T-helper 1 cell treated with Interleukin-12 subunit alpha and Interleukin-12 subunit beta and Interleukin-4 antibody, amounts not matched to agents 30 μg/mL and 1 μg/mL, for 36 hours (primary cell): ENCODE data around the gene MRPL38.

ENCODE experiments used
- H3K27ac Mint-ChIP-seq: one replicate; pipeline ENCODE4 v1.8.0; 2021; ENCODE audit warnings: mild to moderate bottlenecking, mixed read lengths
- H3K27me3 Mint-ChIP-seq: one replicate; pipeline ENCODE4 v1.8.0; 2021; ENCODE audit warnings: low read depth, mixed read lengths
- H3K36me3 Mint-ChIP-seq: one replicate; pipeline ENCODE4 v1.8.0; 2021; ENCODE audit warnings: low read depth, mixed read lengths
- H3K4me1 Mint-ChIP-seq: one replicate; pipeline ENCODE4 v1.8.0; 2021; ENCODE audit warnings: low read depth, mixed read lengths
- H3K4me3 Mint-ChIP-seq: one replicate; pipeline ENCODE4 v1.8.0; 2021; ENCODE audit warnings: mild to moderate bottlenecking, moderate library complexity, mixed read lengths
- H3K9me3 Mint-ChIP-seq: one replicate; pipeline ENCODE4 v1.8.0; 2021; ENCODE audit warnings: mixed read lengths

MRPL38 gene

DNA sequence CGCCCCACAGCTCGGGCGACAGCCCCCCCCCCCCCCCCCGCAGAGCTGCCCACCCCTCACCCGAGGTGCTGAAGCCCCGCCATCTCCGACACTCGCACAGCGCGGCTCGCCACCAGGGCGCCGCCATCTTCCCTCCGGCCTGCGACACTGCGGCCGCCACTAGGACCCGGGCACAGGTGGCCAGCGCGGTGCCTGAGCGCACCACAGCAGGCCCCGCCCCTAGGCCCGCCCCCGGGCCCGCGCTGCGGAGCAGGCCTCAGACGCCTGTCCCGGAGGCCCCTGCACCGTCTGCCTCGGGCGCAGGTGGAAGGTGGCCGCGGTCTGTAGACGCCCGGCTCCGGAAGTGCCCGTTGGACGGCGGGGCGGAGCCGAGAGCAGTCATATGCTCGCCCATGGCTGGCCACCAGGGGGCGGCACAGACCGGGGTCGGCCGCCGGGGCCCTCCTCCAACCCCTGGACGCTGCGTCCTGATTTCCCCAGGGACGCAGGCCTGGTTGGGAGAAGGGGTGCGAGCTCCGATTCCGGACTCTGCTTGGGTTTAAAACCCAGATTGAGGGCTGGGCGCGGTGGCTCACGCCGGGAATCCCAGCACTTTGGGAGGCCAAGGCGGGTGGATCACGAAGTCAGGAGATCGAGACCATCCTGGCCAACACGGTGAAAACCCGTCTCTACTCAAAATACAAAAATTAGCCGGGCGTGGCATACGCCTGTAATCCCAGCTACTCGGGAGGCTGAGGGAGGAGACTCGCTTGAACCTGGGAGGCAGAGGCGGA, at the start of gene MRPL38:
Gene MRPL38 (minus strand): TSS at position 136 of the 773 bp plus-strand sequence. CDS start 9 bp downstream, at position 127.
- Mint-ChIP-seq H3K27ac (peak within 1 kb of the TSS; percentile 93), H3K4me1 (peaks cover 13% of the 10 kb centered on the region), H3K9me3 (no peaks in the 10 kb centered on the region), H3K36me3 (peaks cover 5% of the 10 kb centered on the region), H3K4me3 (peak within 1 kb of the TSS; percentile 97), H3K27me3 (no peaks in the 10 kb centered on the region)

GRCh38 chr17:75950855-75951554, 46.3 kb upstream of the MRPL38 start:
- peaks cover 2% of the 10 kb centered on the region for H3K4me1 Mint-ChIP-seq
- H3K9me3 Mint-ChIP-seq: no peaks in the 10 kb centered on the region
- H3K36me3 Mint-ChIP-seq: peaks cover 26% of the 10 kb centered on the region
- H3K4me3 Mint-ChIP-seq: no peak overlapping the region
- H3K27me3 Mint-ChIP-seq: no peaks in the 10 kb centered on the region
- peak overlapping the region; percentile 43 for H3K27ac Mint-ChIP-seq

DNA sequence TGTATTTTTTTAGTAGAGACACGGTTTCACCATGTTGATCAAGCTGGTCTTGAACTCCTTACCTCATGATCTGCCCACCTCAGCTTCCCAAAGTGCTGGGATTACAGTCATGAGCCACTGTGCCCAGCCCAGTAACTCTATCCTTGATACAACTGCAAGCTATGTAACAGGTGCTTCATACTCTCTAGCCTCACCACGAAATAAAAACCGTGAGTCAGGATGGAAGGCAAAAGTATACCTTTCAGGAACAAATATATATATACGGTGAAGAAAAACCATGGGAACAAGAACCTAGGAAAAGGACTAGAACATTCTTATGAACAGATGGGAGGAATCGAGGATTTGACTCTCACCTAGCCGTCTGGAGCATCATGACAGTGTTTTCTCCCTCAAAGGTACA, 45.7 kb upstream of the MRPL38 start:
- Mint-ChIP-seq H3K36me3 (peaks cover 22% of the 10 kb centered on the region), H3K27ac (no peak overlapping the region), H3K27me3 (no peaks in the 10 kb centered on the region), H3K4me1 (peaks cover 2% of the 10 kb centered on the region), H3K9me3 (no peaks in the 10 kb centered on the region), H3K4me3 (no peak overlapping the region)

- Mint-ChIP-seq H3K27ac (no peak overlapping the region), H3K36me3 (peaks cover 15% of the 10 kb centered on the region), H3K27me3 (no peaks in the 10 kb centered on the region)
Measured at GRCh38 chr17:75945211-75945610, 40.5 kb upstream of the MRPL38 start.

DNA sequence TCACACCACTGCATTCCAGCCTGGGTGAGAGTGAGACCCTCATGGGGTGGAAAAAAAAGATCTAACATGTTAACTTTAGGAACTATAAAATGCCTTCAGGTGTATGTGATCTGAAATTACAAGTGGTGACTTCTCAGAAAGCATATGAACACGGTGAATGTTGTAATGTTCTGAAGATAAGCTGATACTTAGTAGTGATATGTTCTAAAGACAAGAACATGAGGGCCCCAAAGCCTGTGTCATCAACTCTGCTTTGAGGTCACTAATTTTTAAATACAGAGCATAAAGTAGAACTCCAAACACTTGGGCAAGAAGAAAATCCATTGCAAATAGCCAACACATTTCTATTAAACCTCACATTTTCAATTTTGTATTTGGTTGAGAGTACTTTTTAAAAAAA, 38.8 kb upstream of the MRPL38 start:
- Mint-ChIP-seq H3K27ac (no peak overlapping the region), H3K9me3 (no peaks in the 10 kb centered on the region), H3K4me3 (no peak overlapping the region), H3K36me3 (peaks cover 8% of the 10 kb centered on the region), H3K4me1 (peaks cover 6% of the 10 kb centered on the region), H3K27me3 (no peaks in the 10 kb centered on the region)

More at GRCh38 chr17:75945211-75945610, 40.5 kb upstream of the MRPL38 start:
- H3K4me3 Mint-ChIP-seq: no peak overlapping the region
- peaks cover 6% of the 10 kb centered on the region for H3K4me1 Mint-ChIP-seq
- H3K9me3 Mint-ChIP-seq: no peaks in the 10 kb centered on the region

DNA sequence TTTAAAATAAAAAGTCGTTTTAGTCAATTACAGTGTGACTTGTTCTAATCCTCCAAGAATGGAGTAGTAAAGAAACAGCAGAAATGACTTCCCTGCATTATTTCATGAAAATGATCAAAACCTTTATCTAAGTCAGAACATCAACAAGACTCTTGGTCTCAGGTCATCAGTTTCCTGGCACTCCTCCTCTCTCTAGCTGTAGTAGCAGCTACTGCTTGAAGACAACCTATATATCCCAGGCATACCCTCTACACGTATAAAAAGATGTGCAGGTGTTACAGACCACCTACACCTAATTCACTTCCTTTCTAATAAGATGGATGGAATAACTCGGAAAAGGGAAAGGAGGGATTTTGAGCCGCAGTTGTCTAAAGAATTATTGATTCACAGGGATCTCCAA, 37.8 kb upstream of the MRPL38 start:
- no peak overlapping the region for H3K4me3 Mint-ChIP-seq
- no peaks in the 10 kb centered on the region for H3K27me3 Mint-ChIP-seq
- peaks cover 6% of the 10 kb centered on the region for H3K4me1 Mint-ChIP-seq
- no peak overlapping the region for H3K27ac Mint-ChIP-seq
- no peaks in the 10 kb centered on the region for H3K9me3 Mint-ChIP-seq
- peaks cover 5% of the 10 kb centered on the region for H3K36me3 Mint-ChIP-seq

DNA sequence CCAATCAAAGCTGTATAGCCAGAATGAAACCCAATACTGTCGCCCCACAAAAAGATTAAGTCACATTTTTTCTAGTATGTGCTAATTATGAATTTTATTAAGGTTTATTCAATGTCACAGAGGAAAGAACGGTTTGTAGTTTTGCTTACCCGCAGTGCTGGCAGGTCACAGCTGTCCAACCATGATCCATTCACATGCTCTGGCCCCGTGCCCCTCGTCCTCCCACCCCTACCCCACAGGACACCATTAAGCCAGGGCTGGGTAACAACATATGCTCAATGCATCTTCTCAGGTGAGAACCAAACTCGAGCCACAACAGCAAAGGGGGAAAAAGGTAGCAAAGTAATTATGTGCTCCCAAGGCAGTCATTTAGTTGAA, 36.7 kb upstream of the MRPL38 start:
- no peaks in the 10 kb centered on the region for H3K9me3 Mint-ChIP-seq
- H3K4me1 Mint-ChIP-seq: peaks cover 6% of the 10 kb centered on the region
- peak overlapping the region; percentile 89 for H3K4me3 Mint-ChIP-seq
- H3K27ac Mint-ChIP-seq: peak overlapping the region; percentile 7
- H3K27me3 Mint-ChIP-seq: no peaks in the 10 kb centered on the region
- peaks cover 3% of the 10 kb centered on the region for H3K36me3 Mint-ChIP-seq

- Mint-ChIP-seq H3K27me3 (no peaks in the 10 kb centered on the region), H3K36me3 (peaks cover 3% of the 10 kb centered on the region), H3K4me1 (peaks cover 6% of the 10 kb centered on the region), H3K27ac (peak within 1 kb of the TSS; percentile 84), H3K4me3 (peak within 1 kb of the TSS; percentile 89), H3K9me3 (no peaks in the 10 kb centered on the region)
Measured at GRCh38 chr17:75940727-75941441, 36.2 kb upstream of the MRPL38 start, which contains the start of gene FBF1. Gene FBF1, minus strand, starts transcription at chr17:75941042. Its CDS starts 2,893 bp downstream, at chr17:75938149.

- H3K27ac Mint-ChIP-seq: no peak overlapping the region
- no peak overlapping the region for H3K4me3 Mint-ChIP-seq
- H3K4me1 Mint-ChIP-seq: peaks cover 6% of the 10 kb centered on the region
Measured at GRCh38 chr17:75937652-75938051, 33.0 kb upstream of the MRPL38 start.

DNA sequence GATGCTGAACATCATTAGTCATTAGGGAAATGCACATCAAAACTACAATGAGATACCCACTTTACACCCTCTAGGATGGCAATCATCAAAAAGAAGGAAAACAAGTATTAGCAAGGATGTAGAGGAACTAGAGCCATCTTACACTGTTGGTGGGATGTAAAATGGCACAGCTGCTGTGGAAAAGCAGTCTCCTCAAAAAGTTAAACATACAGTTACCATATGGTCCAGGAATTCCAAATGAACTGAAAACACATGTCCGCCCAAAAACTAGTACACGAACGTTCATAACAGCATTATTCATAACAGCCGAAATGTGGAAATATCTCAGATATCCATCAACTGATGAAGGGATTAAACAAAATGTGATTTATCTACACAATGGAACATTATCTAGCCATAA, 29.1 kb upstream of the MRPL38 start:
- no peaks in the 10 kb centered on the region for H3K36me3 Mint-ChIP-seq
- H3K27ac Mint-ChIP-seq: no peak overlapping the region
- H3K9me3 Mint-ChIP-seq: no peaks in the 10 kb centered on the region
- H3K27me3 Mint-ChIP-seq: no peaks in the 10 kb centered on the region
- no peaks in the 10 kb centered on the region for H3K4me1 Mint-ChIP-seq
- no peak overlapping the region for H3K4me3 Mint-ChIP-seq

More at GRCh38 chr17:75937652-75938051, 33.0 kb upstream of the MRPL38 start:
- Mint-ChIP-seq H3K36me3 (no peaks in the 10 kb centered on the region), H3K9me3 (no peaks in the 10 kb centered on the region), H3K27me3 (no peaks in the 10 kb centered on the region)

- Mint-ChIP-seq H3K27me3 (no peaks in the 10 kb centered on the region), H3K9me3 (no peaks in the 10 kb centered on the region), H3K27ac (no peak overlapping the region), H3K4me1 (no peaks in the 10 kb centered on the region), H3K36me3 (peaks cover 1% of the 10 kb centered on the region), H3K4me3 (no peak overlapping the region)
Measured at GRCh38 chr17:75932852-75933251, 28.2 kb upstream of the MRPL38 start.

- Mint-ChIP-seq H3K9me3 (no peaks in the 10 kb centered on the region), H3K4me3 (no peak overlapping the region), H3K27ac (no peak overlapping the region), H3K4me1 (no peaks in the 10 kb centered on the region), H3K27me3 (no peaks in the 10 kb centered on the region), H3K36me3 (peaks cover 1% of the 10 kb centered on the region)
Measured at GRCh38 chr17:75931062-75931461, 26.4 kb upstream of the MRPL38 start.

DNA sequence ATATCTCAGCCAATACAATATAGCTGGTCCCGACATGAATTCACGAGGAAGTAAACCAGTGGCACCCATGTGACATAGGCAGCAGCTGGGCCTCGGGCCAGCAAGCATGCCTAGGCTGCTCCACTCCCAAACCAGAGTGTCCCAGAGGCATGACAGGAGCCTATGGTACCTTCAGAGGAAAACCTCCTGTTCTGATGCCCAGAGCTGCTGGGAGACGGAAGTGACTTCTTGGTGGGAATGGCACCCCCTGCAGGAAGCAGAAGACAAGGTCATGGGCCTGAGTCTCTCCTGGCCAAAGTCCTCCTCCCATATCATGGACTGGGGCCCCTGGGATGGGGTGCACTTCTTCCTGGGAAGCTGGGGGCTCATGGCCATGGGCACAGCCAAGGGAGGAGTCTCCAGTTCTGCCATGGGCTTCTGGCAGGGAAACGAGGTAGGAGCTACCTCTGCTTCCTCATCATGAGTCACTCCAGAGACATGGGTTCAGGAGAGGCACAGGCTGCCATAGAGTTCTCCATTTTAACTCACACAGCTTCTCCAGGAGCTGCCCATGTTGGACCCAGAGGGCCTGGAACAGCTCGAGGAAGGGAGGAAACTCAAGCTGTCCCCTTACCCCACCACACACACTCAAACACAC, 22.7 kb upstream of the MRPL38 start:
- Mint-ChIP-seq H3K27ac (no peak overlapping the region), H3K9me3 (no peaks in the 10 kb centered on the region), H3K4me3 (no peak overlapping the region)

DNA sequence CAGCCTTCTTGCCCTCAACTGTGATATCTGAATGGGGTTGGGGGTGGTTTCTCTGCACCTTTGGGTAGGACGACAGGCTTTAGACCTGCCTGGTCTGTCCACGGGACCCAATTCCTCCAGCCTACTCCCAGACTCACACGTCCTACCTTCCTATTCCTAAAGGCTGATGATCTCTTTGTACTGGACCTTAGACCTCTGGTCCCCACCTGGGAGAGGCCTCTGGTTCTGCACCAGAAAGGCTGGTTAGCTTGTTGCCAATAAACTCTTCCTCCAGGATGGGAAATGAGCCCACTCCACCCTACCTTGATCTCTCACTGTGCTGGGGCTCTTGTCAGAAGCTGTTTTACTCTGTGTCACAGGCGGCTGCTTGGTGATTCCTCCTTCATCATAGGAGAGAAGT, 21.8 kb upstream of the MRPL38 start:
- H3K4me3 Mint-ChIP-seq: no peak overlapping the region
- H3K4me1 Mint-ChIP-seq: no peaks in the 10 kb centered on the region
- peaks cover 1% of the 10 kb centered on the region for H3K36me3 Mint-ChIP-seq
- no peaks in the 10 kb centered on the region for H3K27me3 Mint-ChIP-seq
- no peaks in the 10 kb centered on the region for H3K9me3 Mint-ChIP-seq
- H3K27ac Mint-ChIP-seq: no peak overlapping the region

More for the DNA sequence above, 22.7 kb upstream of the MRPL38 start:
- Mint-ChIP-seq H3K4me1 (no peaks in the 10 kb centered on the region), H3K36me3 (peaks cover 1% of the 10 kb centered on the region), H3K27me3 (no peaks in the 10 kb centered on the region)
